IPS-18c (cell line): Measurements from ENCODE around the gene RFX2.

Experiments used
- H3K4me3 ChIP-seq: 2 replicates; pipeline ENCODE4 v1.7.0; 2013; ENCODE audit warnings: low read depth, mild to moderate bottlenecking, low read length, moderate library complexity; ENCODE audit not compliant: insufficient read depth
- H3K9me3 ChIP-seq: one replicate; pipeline ENCODE4 v1.6.1; 2013; ENCODE audit warnings: mild to moderate bottlenecking, low read length, moderate library complexity; ENCODE audit not compliant: control insufficient read depth, insufficient read depth

The RFX2 gene

GRCh38 chr19:6056801-6057650 lies 53.3 kb downstream of the RFX2 start:
- Histone ChIP-seq H3K9me3 (no peaks in the 10 kb centered on the region), H3K4me3 (no peak overlapping the region)

- no peak overlapping the region for H3K4me3 ChIP-seq
- H3K9me3 ChIP-seq: no peaks in the 10 kb centered on the region
These were observed 54.0 kb downstream of the RFX2 start for GRCh38 chr19:6056282-6056741.

DNA sequence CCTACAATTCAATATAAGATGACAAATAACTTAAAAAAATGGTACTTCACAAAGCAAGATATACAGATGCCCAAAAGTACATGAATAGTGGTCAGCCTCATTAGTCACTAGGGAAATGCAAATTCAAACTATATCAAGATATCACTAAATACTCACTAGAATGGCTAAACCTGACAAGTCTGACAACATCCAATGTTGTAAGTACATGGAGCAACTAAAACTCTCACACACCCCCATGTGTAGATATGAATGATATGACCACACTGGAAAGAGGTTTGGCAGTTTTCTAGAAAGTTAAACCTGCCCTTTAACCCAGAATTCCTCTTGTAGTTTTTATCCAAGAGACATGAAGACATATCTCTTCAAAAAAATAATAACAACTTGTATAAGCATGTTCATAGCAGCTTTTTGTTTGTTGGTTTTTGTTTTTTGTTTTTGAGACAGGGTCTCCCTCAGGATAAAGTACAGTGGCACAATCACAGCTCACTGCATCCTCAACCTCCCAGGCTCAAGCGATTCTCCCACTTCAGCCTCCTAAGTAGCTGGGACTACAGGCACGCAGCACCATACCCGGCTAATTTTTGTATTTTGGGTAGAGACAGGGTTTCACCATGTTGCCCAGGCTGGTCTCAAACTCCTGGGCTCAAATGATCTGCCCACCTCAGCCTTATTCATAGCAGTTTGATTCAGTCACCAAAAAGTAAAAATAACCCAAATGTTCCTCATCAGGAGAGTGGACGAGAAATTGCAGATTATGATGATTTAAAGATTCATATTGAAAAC lies 55.1 kb downstream of the RFX2 start:
- Histone ChIP-seq H3K4me3 (no peak overlapping the region), H3K9me3 (no peaks in the 10 kb centered on the region)

DNA sequence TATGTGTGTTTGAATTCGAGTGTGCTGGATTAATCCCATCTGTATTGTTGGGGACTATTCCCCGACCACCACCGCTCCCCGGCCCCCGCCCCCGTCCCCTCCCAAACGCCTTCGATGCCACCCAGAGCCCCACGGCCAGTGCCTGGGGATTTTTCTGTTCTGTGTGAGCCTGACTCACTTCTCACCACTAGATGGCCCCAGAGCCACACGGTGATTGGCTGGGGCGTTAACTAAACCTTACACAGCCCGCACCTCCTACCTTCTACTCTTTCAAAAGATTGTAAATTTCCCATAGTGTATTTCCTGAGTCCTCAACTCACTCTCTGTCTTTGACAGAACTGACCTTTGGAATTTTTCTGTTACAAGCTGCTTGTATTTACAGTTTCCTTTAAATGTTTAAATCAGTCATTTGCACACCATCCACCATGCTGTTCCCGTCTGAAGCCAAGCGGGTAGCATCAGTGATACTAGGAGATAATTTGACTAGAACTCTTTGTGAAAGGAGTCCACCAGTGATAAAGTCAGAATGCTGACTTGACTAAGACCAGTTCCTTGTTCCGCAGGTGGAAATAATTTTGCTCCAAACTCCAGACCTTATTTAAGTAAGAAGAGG lies 61.4 kb downstream of the RFX2 start:
- no peak overlapping the region for H3K4me3 ChIP-seq
- no peaks in the 10 kb centered on the region for H3K9me3 ChIP-seq

GRCh38 chr19:6048348-6048747 lies 62.0 kb downstream of the RFX2 start:
- Histone ChIP-seq H3K9me3 (no peaks in the 10 kb centered on the region), H3K4me3 (no peak overlapping the region)

DNA sequence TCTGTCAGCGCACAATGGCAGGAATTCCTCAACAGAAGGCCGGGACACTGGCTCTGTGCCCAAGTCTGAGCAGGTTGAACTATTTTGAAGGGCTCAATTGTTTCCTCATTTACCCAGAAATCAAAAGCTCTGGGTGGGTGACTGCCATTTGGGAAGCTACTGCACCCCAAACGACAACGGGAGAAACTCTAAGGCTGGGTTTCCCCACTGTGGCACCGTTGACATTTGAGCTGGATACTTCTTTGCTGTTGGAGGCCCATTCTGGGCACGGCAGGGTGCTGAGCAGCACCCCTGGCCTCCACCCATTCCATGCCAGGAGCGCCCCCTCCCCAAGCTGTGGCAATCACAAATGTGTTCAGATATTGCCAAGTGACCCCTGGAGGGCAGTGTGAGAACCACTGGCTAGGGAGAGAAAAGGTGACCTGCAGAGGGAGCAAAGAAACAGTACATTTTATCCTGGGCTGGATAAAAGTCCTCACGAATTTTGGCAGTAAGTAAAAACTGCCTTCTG lies 62.5 kb downstream of the RFX2 start:
- Histone ChIP-seq H3K9me3 (no peaks in the 10 kb centered on the region), H3K4me3 (no peak overlapping the region)

GRCh38 chr19:6047256-6047655 lies 63.0 kb downstream of the RFX2 start:
- H3K4me3 ChIP-seq: no peak overlapping the region
- H3K9me3 ChIP-seq: no peaks in the 10 kb centered on the region

GRCh38 chr19:6045108-6045507 lies 65.2 kb downstream of the RFX2 start:
- H3K4me3 ChIP-seq: no peak overlapping the region
- H3K9me3 ChIP-seq: no peaks in the 10 kb centered on the region

GRCh38 chr19:6044056-6044805 lies 66.1 kb downstream of the RFX2 start:
- H3K9me3 ChIP-seq: no peaks in the 10 kb centered on the region
- H3K4me3 ChIP-seq: no peak overlapping the region

GRCh38 chr19:6042776-6043726 lies 67.2 kb downstream of the RFX2 start:
- Histone ChIP-seq H3K9me3 (no peaks in the 10 kb centered on the region), H3K4me3 (no peak overlapping the region)

- H3K9me3 ChIP-seq: no peaks in the 10 kb centered on the region
These were observed 68.3 kb downstream of the RFX2 start for GRCh38 chr19:6041991-6042481.

GRCh38 chr19:6041071-6041470 lies 69.2 kb downstream of the RFX2 start:
- no peak overlapping the region for H3K4me3 ChIP-seq
- H3K9me3 ChIP-seq: no peaks in the 10 kb centered on the region

More at GRCh38 chr19:6041991-6042481, 68.3 kb downstream of the RFX2 start:
- H3K4me3 ChIP-seq: no peak overlapping the region

DNA sequence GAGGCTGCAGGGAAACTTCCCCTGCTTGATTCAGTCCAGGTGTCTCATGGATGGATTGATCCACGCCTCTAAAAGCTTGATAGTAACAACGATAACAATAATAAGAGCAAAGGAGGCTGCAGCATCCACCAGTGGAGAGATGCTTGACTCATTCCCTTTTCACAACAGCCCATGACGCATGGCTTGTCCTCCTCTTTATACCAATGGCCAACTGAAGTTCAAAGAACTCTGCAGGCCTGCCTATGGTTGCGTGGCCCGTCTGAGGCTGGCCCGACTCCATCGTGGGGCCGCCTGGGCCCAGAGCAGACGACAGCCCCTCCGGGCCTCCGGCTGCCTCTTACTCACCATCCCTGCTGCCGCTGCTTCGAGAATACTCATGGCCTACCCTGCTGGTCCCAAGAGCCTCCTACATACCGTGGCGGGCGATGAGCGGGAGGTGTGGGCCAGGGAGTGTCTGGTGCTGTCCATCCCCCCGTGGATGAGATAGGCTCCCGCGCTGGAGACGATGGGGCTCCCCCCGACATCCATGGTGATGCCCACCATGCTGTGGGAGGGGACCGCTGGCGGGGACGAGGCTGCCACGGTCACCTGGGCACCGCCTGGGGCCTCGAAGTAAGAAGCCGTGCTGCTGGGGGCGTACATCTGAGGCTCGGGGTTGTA lies 70.6 kb downstream of the RFX2 start:
- H3K4me3 ChIP-seq: no peak overlapping the region
- H3K9me3 ChIP-seq: no peaks in the 10 kb centered on the region

- Histone ChIP-seq H3K9me3 (no peaks in the 10 kb centered on the region), H3K4me3 (no peak overlapping the region)
These were observed 71.5 kb downstream of the RFX2 start for GRCh38 chr19:6038634-6039405.

GRCh38 chr19:6035026-6035425 lies 75.3 kb downstream of the RFX2 start:
- no peaks in the 10 kb centered on the region for H3K9me3 ChIP-seq
- no peak overlapping the region for H3K4me3 ChIP-seq
